ENCODE data around the gene PSMC3IP.

PSMC3IP gene

DNA sequence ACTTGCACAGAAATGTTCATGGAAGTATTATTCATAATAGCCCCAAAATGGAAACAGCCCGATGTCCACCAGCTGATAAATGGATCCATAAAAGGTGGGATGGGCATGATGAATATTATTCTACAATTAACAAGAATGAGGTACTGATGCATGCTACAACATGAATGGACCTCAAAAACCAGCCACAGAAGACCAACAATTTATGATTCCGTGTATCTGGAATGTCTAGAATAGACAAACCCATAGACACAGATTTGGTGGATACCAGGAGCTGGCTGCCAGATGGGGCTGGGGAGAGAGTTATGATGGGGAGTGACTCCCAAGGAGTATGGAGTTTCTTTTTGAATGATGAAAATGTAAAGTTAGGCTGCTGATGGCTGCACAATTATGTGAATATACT is 52.3 kb downstream of the PSMC3IP start:
- H2AK5ac ChIP-seq (ENCODE audit: low read depth, low read length) = no peak overlapping the region
- peaks cover 28% of the 10 kb centered on the region in 2 donors for H3K4me1 ChIP-seq (ENCODE audit: control insufficient read depth in 2 of 2, insufficient read depth in 1 of 2, low read depth in 1 of 2, low read length in 2 of 2)
- no peak overlapping the region for H3K4ac ChIP-seq (ENCODE audit: low read length)
- H4K91ac ChIP-seq (ENCODE audit: low read depth, low read length, poor library complexity) = no peak overlapping the region
- H3K9ac ChIP-seq (ENCODE audit: low read depth, low read length, poor library complexity) = no peak overlapping the region
- no peak overlapping the region for H2AFZ ChIP-seq (ENCODE audit: low read length)
- H3K23ac ChIP-seq (ENCODE audit: low read depth, low read length, poor library complexity) = no peak overlapping the region
- H3K18ac ChIP-seq (ENCODE audit: low read length) = no peak overlapping the region
- no peak overlapping the region for H3K14ac ChIP-seq (ENCODE audit: low read length)
- no peak overlapping the region for H2BK12ac ChIP-seq (ENCODE audit: low read length)
- H3K4me3 ChIP-seq (ENCODE audit: low read length in 2 of 2) = no peak overlapping the region
- H3K27ac ChIP-seq (replicated peaks; ENCODE audit: low read length) = no peak overlapping the region
- WGBS, 2 donors (ENCODE audit: extremely low coverage in 2 of 2, insufficient read length in 2 of 2, insufficient replicate concordance in 1 of 2) = no CpG with 5 or more reads among the region's 2 CpGs
- H3K79me1 ChIP-seq (ENCODE audit: low read depth, low read length) = peaks cover 3% of the 10 kb centered on the region
- no peaks in the 10 kb centered on the region for H3K27me3 ChIP-seq (ENCODE audit: control insufficient read depth in 3 of 3, insufficient read depth in 3 of 3, low read depth in 1 of 3, low read length in 3 of 3)
- no peak overlapping the region for H2BK120ac ChIP-seq (ENCODE audit: low read depth, low read length)
- H3K9me3 ChIP-seq (replicated peaks in 1 of 2; ENCODE audit: control insufficient read depth in 2 of 2, insufficient read depth in 1 of 2, low read depth in 1 of 2, low read length in 2 of 2) = no peaks in the 10 kb centered on the region
- H4K8ac ChIP-seq (ENCODE audit: low read depth, low read length) = no peak overlapping the region
- no peak for DNase-seq (ENCODE audit: low spot score)
- no peak overlapping the region for H2BK5ac ChIP-seq (ENCODE audit: low read length)
- H3K36me3 ChIP-seq (replicated peaks in 1 of 2; ENCODE audit: control insufficient read depth in 2 of 2, insufficient read depth in 2 of 2, low read length in 2 of 2) = peaks cover 12 to 24% of the 10 kb centered on the region in 2 donors
- no peak overlapping the region for H3K4me2 ChIP-seq (ENCODE audit: insufficient read depth, low read length, poor library complexity, severe bottlenecking)
- no peak overlapping the region for H2BK15ac ChIP-seq (ENCODE audit: low read length)

DNA sequence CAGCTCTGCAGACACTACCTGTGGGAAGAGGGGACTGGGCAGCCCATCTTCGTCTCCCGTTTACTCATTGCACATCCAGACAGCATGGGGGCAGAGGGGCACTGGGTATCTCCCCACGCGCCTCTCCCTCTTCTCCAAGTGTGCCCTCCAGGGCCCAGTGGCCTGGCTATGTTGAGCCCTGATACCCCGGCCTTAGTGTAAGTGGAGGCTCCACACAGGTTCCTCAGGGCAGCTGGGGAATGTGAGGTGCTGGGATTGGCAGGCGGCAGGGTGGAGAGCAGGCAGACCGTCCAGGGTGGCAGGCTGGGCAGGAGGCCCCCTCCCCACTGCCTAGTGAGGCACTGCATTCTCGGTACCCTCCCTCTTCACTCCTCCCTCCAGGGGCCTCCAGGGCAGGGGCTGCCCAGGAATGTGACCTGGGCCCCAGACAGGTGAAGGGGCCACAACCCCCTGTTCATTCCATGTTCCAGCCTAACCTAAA is 54.7 kb downstream of the PSMC3IP start:
- Histone ChIP-seq H2BK12ac (ENCODE audit: low read length) (peak overlapping the region; percentile 77), H3K27ac (replicated peaks; ENCODE audit: low read length) (no peak overlapping the region), H4K91ac (ENCODE audit: low read depth, low read length, poor library complexity) (no peak overlapping the region), H3K4me3 (ENCODE audit: low read length in 2 of 2) (no peak overlapping the region), H3K79me1 (ENCODE audit: low read depth, low read length) (peaks cover 3% of the 10 kb centered on the region), H3K23ac (ENCODE audit: low read depth, low read length, poor library complexity) (peak overlapping the region; percentile 57), H2BK15ac (ENCODE audit: low read length) (peak overlapping the region; percentile 79), H3K9me3 (replicated peaks in 1 of 2; ENCODE audit: control insufficient read depth in 2 of 2, insufficient read depth in 1 of 2, low read depth in 1 of 2, low read length in 2 of 2) (no peaks in the 10 kb centered on the region), H3K36me3 (replicated peaks in 1 of 2; ENCODE audit: control insufficient read depth in 2 of 2, insufficient read depth in 2 of 2, low read length in 2 of 2) (peaks cover 12 to 30% of the 10 kb centered on the region in 2 donors), H3K18ac (ENCODE audit: low read length) (peak overlapping the region; percentile 23), H3K4ac (ENCODE audit: low read length) (no peak overlapping the region), H2BK120ac (ENCODE audit: low read depth, low read length) (no peak overlapping the region), H2AFZ (ENCODE audit: low read length) (no peak overlapping the region), H3K27me3 (ENCODE audit: control insufficient read depth in 3 of 3, insufficient read depth in 3 of 3, low read depth in 1 of 3, low read length in 3 of 3) (no peaks in the 10 kb centered on the region), H3K14ac (ENCODE audit: low read length) (no peak overlapping the region), H2BK5ac (ENCODE audit: low read length) (peak overlapping the region; percentile 88), H2AK5ac (ENCODE audit: low read depth, low read length) (peak overlapping the region; percentile 98), H3K4me2 (ENCODE audit: insufficient read depth, low read length, poor library complexity, severe bottlenecking) (no peak overlapping the region), H3K4me1 (ENCODE audit: control insufficient read depth in 2 of 2, insufficient read depth in 1 of 2, low read depth in 1 of 2, low read length in 2 of 2) (peaks cover 49 to 50% of the 10 kb centered on the region in 2 donors), H4K8ac (ENCODE audit: low read depth, low read length) (no peak overlapping the region), H3K9ac (ENCODE audit: low read depth, low read length, poor library complexity) (no peak overlapping the region)
- WGBS, 2 donors (ENCODE audit: extremely low coverage in 2 of 2, insufficient read length in 2 of 2, insufficient replicate concordance in 1 of 2) = no CpG with 5 or more reads among the region's 8 CpGs
- no peak for DNase-seq (ENCODE audit: low spot score)
